ENCODE results near the gene C6orf132.
A peak's percentile ranks its signal among the peaks of the same experiment; 100 is the strongest.

C6orf132 gene

GRCh38 chr6:42068872-42069522, 73.4 kb downstream of the C6orf132 start:
- no peak for DNase-seq (ENCODE audit: low read depth)
- TF ChIP-seq CTCF (conservative IDR thresholded peaks at IDR 0.05; ENCODE audit: control insufficient read depth, insufficient read depth, low read depth, low read length), result no peak
- H3K4me3 ChIP-seq (ENCODE audit: control insufficient read depth, low read depth, low read length), result no peak overlapping the region

GRCh38 chr6:42068173-42068572, 74.2 kb downstream of the C6orf132 start:
- no peak overlapping the region for H3K4me3 ChIP-seq (ENCODE audit: control insufficient read depth, low read depth, low read length)
- TF ChIP-seq CTCF (conservative IDR thresholded peaks at IDR 0.05; ENCODE audit: control insufficient read depth, insufficient read depth, low read depth, low read length), result no peak
- DNase-seq (ENCODE audit: low read depth), result no peak

GRCh38 chr6:42066156-42066675, 76.2 kb downstream of the C6orf132 start:
- no peak for TF ChIP-seq CTCF (conservative IDR thresholded peaks at IDR 0.05; ENCODE audit: control insufficient read depth, insufficient read depth, low read depth, low read length)
- DNase-seq (ENCODE audit: low read depth), result no peak
- no peak overlapping the region for H3K4me3 ChIP-seq (ENCODE audit: control insufficient read depth, low read depth, low read length)

GRCh38 chr6:42059743-42060142, 82.7 kb downstream of the C6orf132 start:
- no peak for TF ChIP-seq CTCF (conservative IDR thresholded peaks at IDR 0.05; ENCODE audit: control insufficient read depth, insufficient read depth, low read depth, low read length)
- no peak for DNase-seq (ENCODE audit: low read depth)
- no peak overlapping the region for H3K4me3 ChIP-seq (ENCODE audit: control insufficient read depth, low read depth, low read length)

- TF ChIP-seq CTCF (conservative IDR thresholded peaks at IDR 0.05; ENCODE audit: control insufficient read depth, insufficient read depth, low read depth, low read length), result no peak
- H3K4me3 ChIP-seq (ENCODE audit: control insufficient read depth, low read depth, low read length), result no peak overlapping the region
- DNase-seq (ENCODE audit: low read depth), result no peak
Observed at GRCh38 chr6:42053601-42054000, 88.8 kb downstream of the C6orf132 start.

- TF ChIP-seq CTCF (conservative IDR thresholded peaks at IDR 0.05; ENCODE audit: control insufficient read depth, insufficient read depth, low read depth, low read length), result no peak
- no peak for DNase-seq (ENCODE audit: low read depth)
- H3K4me3 ChIP-seq (ENCODE audit: control insufficient read depth, low read depth, low read length), result peak overlapping the region; percentile 93
Observed at GRCh38 chr6:42051268-42051653, 91.2 kb downstream of the C6orf132 start.
